Measurements from ENCODE around the gene DNTTIP2. TPM values are rescaled to one million over a fixed set of nuclear protein-coding genes. Genes with fewer than 3 reads are reported as not detected.

DNTTIP2 gene
- polyA plus RNA-seq, 1 of the 3 experiments (the other 2 are of a cell fraction): 9.6 TPM

GRCh38 chr1:93820554-93821422 is 58.2 kb downstream of the DNTTIP2 start:
- Histone ChIP-seq H3K9me3 (no peaks in the 10 kb centered on the region), H3K27me3 (ENCODE audit: insufficient read depth) (no peaks in the 10 kb centered on the region), H3K4me1 (ENCODE audit: control insufficient read depth in 1 of 2, insufficient read depth in 2 of 2, low read depth in 1 of 2, low read length in 1 of 2) (peaks cover 14 to 39% of the 10 kb centered on the region in 2 experiments), H3K36me3 (replicated peaks in 1 of 2; ENCODE audit: control insufficient read depth in 1 of 2, insufficient read depth in 2 of 2, low read length in 1 of 2) (no peaks in the 10 kb centered on the region), H3K27ac (ENCODE audit: low read depth in 2 of 2, low read length in 1 of 2) (no peak overlapping the region), H3K9me2 (no peaks in the 10 kb centered on the region), H3K79me2 (ENCODE audit: insufficient read depth) (no peaks in the 10 kb centered on the region), H4K20me1 (ENCODE audit: insufficient read depth) (no peaks in the 10 kb centered on the region), H3K4me2 (no peak overlapping the region), H3F3A (replicated peaks; ENCODE audit: insufficient read depth) (peaks cover 15% of the 10 kb centered on the region), H3K4me3 (ENCODE audit: low read depth in 2 of 2, low read length in 1 of 2) (no peak overlapping the region), H3K9ac (no peak overlapping the region), H2AFZ (ENCODE audit: low read depth) (no peak overlapping the region)
- TF ChIP-seq, protein P1, sequence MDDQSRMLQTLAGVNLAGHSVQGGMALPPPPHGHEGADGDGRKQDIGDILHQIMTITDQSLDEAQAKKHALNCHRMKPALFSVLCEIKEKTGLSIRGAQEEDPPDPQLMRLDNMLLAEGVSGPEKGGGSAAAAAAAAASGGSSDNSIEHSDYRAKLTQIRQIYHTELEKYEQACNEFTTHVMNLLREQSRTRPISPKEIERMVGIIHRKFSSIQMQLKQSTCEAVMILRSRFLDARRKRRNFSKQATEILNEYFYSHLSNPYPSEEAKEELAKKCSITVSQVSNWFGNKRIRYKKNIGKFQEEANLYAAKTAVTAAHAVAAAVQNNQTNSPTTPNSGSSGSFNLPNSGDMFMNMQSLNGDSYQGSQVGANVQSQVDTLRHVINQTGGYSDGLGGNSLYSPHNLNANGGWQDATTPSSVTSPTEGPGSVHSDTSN (IDR thresholded peaks at IDR 0.05): no peak
- TF ChIP-seq EZH2phosphoT487 (IDR thresholded peaks at IDR 0.05; ENCODE audit: borderline replicate concordance, low read depth): no peak
- CTCF ChIA-PET: interaction anchor here (1.0 to 14.5 kb wide), 3 partner anchors 23 to 194 kb away, joined by 3 to 591 read pairs (median 202); partner anchors contain the start of gene BCAR3
- WGBS (ENCODE audit: low lambda C conversion rate): 94% methylated on average over 10 of the region's 10 CpGs
- POLR2A ChIA-PET: no interaction called here
- no peak for DNase-seq

GRCh38 chr1:93818570-93818959 is 60.4 kb downstream of the DNTTIP2 start:
- Histone ChIP-seq H3K27me3 (ENCODE audit: insufficient read depth) (no peaks in the 10 kb centered on the region), H3K27ac (ENCODE audit: low read depth in 2 of 2, low read length in 1 of 2) (peak overlapping the region in 1 of 2 experiments; percentile 95; a peak in 2 of 4 replicates), H2AFZ (ENCODE audit: low read depth) (no peak overlapping the region), H3K9me2 (no peaks in the 10 kb centered on the region), H3K9me3 (no peaks in the 10 kb centered on the region), H3K4me3 (ENCODE audit: low read depth in 2 of 2, low read length in 1 of 2) (no peak overlapping the region), H3F3A (replicated peaks; ENCODE audit: insufficient read depth) (peaks cover 15% of the 10 kb centered on the region), H3K4me2 (no peak overlapping the region), H4K20me1 (ENCODE audit: insufficient read depth) (no peaks in the 10 kb centered on the region), H3K9ac (no peak overlapping the region), H3K79me2 (ENCODE audit: insufficient read depth) (no peaks in the 10 kb centered on the region), H3K4me1 (ENCODE audit: control insufficient read depth in 1 of 2, insufficient read depth in 2 of 2, low read depth in 1 of 2, low read length in 1 of 2) (peaks cover 22 to 38% of the 10 kb centered on the region in 2 experiments), H3K36me3 (replicated peaks in 1 of 2; ENCODE audit: control insufficient read depth in 1 of 2, insufficient read depth in 2 of 2, low read length in 1 of 2) (no peaks in the 10 kb centered on the region)
- CTCF ChIA-PET: interaction anchor here (5.7 to 14.5 kb wide), 3 partner anchors 9 to 192 kb away, joined by 69 to 591 read pairs (median 202); no protein-coding TSS in a partner anchor
- TF ChIP-seq CTCF (IDR thresholded peaks at IDR 0.05) (no peak), IRF3 (IDR thresholded peaks at IDR 0.05; ENCODE audit: low read depth, low read length) (no peak), TAF1 (IDR thresholded peaks at IDR 0.05; ENCODE audit: borderline replicate concordance, low read depth, low read length) (no peak), ELF1 (IDR thresholded peaks at IDR 0.05) (no peak), SIN3A (IDR thresholded peaks at IDR 0.05; ENCODE audit: borderline replicate concordance, low read depth, low read length) (no peak), GABPA (IDR thresholded peaks at IDR 0.05; ENCODE audit: low read depth) (no peak), EZH2phosphoT487 (IDR thresholded peaks at IDR 0.05; ENCODE audit: borderline replicate concordance, low read depth) (no peak), CHD2 (IDR thresholded peaks at IDR 0.05; ENCODE audit: low read length, partially characterized antibody) (no peak), NFIC (IDR thresholded peaks at IDR 0.05; ENCODE audit: borderline replicate concordance) (no peak)
- POLR2A ChIA-PET: interaction anchor here (2.0 kb wide), 1 partner anchor 25 kb away, joined by 5 read pairs; no protein-coding TSS in a partner anchor
- no peak for DNase-seq

All from SK-N-SH (cell line).